RWPE1 (cell line): ENCODE results near the gene ABCC8.
A peak's percentile ranks its signal among the peaks of the same experiment; 100 is the strongest.

Experiments
- CTCF ChIA-PET: fragments of 350-600 bp; sonication (Branson Sonifier 250); formaldehyde crosslinking; extraction: SDS; loops from one replicate; lab custom pipeline; 2021; lab: Yijun Ruan, JAX
- POLR2A ChIA-PET: fragments of 400-600 bp; formaldehyde crosslinking; extraction: SDS; loops from one replicate; lab custom pipeline; 2020; ENCODE audit warnings: antibody characterized with exemption; ENCODE audit not compliant: low non-redundant PET; lab: Yijun Ruan, JAX
- DNase-seq: peaks from one replicate; pipeline ENCODE4 v3.0.0; 2012; ENCODE audit warnings: low spot score
- H3K27ac ChIP-seq: fragments of 450-650 bp; 2 replicates; pipeline ENCODE4 v1.5.1; 2017
- CTCF ChIP-seq: fragments of 450-650 bp; conservative IDR thresholded peaks from 2 replicates; pipeline ENCODE4 v1.5.1; 2017; ENCODE audit warnings: low read depth, mild to moderate bottlenecking

The ABCC8 gene

GRCh38 chr11:17350455-17351171, 126.0 kb downstream of the ABCC8 start:
- CTCF ChIA-PET, result interaction anchor here (0.5 to 0.6 kb wide), 3 partner anchors 33 to 70 kb away, joined by 3 to 7 read pairs (median 3); no protein-coding TSS in a partner anchor
- no peak overlapping the region for H3K27ac ChIP-seq
- DNase-seq, result no peak
- POLR2A ChIA-PET, result no interaction called here
- TF ChIP-seq CTCF, result no peak

- ChIA-PET CTCF (no interaction called here), POLR2A (no interaction called here)
- no peak overlapping the region for H3K27ac ChIP-seq
- no peak for TF ChIP-seq CTCF
- DNase-seq, result no peak
These were observed 129.0 kb downstream of the ABCC8 start for GRCh38 chr11:17347676-17348075.

DNA sequence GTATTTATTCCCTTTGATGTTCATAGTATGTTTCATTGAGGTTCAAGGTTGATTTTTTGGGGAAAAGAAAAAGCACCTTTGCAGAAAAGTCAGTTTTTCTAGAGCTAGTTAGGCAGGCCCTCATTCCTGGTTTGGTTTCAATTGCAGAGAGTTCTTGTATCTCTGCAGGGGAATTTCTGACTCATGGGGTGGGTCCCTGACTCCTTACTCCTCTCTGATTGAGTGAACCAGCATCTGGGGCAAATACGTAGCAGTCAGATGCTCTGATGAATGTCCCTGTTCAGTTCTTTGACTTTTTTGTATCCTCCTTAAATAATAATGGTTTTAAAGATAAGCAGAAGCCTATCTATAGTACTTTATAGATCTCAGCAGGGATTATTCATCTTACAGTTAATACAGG, 132.7 kb downstream of the ABCC8 start:
- H3K27ac ChIP-seq, result no peak overlapping the region
- TF ChIP-seq CTCF, result no peak
- peak; percentile 59 for DNase-seq
- ChIA-PET POLR2A (no interaction called here), CTCF (no interaction called here)

- ChIA-PET CTCF (no interaction called here), POLR2A (no interaction called here)
- TF ChIP-seq CTCF, result no peak
- DNase-seq, result no peak
- no peak overlapping the region for H3K27ac ChIP-seq
These were observed 133.4 kb downstream of the ABCC8 start for GRCh38 chr11:17343257-17343656.
